Measurements from ENCODE around the gene EFCAB8. TPM values are rescaled to one million over a fixed set of nuclear protein-coding genes. Genes with fewer than 3 reads are reported as not detected.
"Not testable (repeated sequence)": the region's sequence is repeated elsewhere in the genome, so short reads cannot be mapped to it uniquely, and the experiment has no call there.

EFCAB8 gene
- total RNA-seq, 1 donor from 2014 or later = not detected

DNA sequence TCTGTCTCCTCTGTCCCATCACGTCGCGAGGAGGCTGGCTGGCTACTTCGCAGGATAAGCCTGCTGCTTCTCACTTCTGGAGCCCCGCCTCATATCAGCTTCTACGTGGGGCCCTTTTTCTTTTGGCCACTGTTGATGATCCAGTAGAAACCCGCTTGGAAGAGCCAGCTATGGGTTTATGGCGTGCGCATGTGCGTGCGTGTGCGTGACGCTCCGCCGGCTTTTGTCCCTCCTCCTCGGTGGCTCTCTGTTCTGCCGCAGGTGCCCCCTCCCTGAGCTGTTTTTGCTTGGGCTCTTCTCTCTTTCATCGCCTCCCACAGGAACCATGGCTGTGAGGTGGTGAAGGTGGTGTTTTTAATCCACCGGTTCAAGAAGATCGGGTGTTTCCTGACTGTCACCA lies 26.5 kb downstream of the EFCAB8 start:
- DNase-seq (ENCODE audit: extremely low read depth, low read depth, low spot score) = no peak

DNA sequence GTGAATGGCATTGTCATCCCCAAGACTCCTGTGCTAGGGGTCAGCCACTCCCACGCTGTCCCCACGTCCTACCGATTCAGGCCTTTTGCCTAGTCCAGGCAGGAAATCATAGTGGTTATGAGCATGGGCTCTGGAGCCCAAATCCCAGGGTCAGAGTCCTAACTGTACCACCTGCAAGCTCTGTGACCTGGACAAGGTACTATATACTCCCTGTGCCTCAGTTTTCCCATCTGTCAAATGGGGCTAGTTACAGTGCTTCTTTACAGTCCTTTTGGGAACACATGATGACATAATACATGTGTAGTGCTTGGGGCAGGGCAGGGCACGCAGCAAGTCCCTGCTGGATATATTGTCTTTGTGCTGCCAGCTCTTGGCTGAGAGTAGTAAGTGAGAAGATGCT lies 27.2 kb downstream of the EFCAB8 start:
- DNase-seq (ENCODE audit: extremely low read depth, low read depth, low spot score) = no peak

GRCh38 chr20:32886652-32887051 lies 27.9 kb downstream of the EFCAB8 start:
- no peak for DNase-seq (ENCODE audit: extremely low read depth, low read depth, low spot score)

- no peak for DNase-seq (ENCODE audit: extremely low read depth, low read depth, low spot score)
These were observed 28.8 kb downstream of the EFCAB8 start for GRCh38 chr20:32887492-32887891.

GRCh38 chr20:32888636-32889035 lies 29.9 kb downstream of the EFCAB8 start:
- no peak for DNase-seq (ENCODE audit: extremely low read depth, low read depth, low spot score)

DNA sequence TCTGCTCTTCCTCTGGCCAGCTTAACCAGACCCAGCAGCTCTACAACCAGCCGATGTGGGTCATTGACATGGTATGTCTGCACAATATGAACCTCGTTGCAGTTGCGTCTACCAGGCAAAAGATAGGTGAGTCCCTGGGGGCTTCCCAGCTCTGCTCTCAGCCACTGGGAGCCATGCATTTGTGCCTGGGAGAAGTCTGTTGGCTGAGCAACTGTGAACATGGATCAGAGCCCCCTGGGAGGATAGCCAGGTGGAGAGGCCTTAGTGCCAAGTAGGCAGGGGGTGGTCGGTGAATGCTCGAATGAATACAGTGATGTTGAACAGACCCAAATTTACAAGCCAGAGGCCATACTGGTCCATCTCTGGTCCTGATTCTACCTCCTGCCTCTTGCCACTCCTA lies 30.6 kb downstream of the EFCAB8 start:
- DNase-seq (ENCODE audit: extremely low read depth, low read depth, low spot score) = no peak

GRCh38 chr20:32891491-32891890 lies 32.8 kb downstream of the EFCAB8 start:
- no peak for DNase-seq (ENCODE audit: extremely low read depth, low read depth, low spot score)

GRCh38 chr20:32891926-32892660 lies 33.4 kb downstream of the EFCAB8 start:
- no peak for DNase-seq (ENCODE audit: extremely low read depth, low read depth, low spot score)

DNA sequence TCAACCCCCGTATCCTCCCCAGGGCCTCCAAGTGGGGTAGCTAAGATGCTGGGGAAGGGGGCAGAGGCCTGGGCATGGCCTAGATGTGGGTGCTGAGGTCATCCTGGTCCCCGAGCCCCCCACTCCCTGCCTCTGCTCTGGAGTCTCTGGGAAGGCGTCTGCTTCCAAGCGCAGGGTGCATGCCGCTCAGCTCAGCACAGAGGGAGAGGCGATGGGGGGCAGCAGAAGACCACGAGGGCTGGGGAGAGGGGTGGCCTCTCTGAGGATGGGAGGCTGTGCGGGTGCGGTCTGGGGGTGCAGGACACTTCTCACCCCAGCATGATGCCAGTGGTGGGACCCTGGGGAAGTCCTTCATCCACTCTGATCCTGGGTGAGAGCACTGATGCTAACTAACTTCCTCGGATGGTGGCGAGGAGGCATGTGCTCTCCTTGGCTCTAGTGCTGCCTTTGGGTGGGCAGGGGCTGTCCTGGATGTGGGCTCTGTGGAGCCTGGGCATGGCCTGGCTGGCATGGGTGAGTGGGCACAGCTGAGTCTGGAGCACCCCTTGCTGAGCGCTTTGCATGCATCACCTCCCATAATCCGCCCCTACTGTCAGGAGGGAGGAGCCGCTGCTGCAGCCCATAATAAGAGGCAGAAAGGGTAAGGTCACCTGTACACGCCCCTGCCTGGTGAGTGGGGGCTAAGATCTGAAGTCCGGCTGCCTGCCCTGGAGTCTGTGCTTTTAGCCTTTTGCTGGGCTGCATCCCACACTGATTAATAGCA lies 34.7 kb downstream of the EFCAB8 start:
- no peak for DNase-seq (ENCODE audit: extremely low read depth, low read depth, low spot score)

DNA sequence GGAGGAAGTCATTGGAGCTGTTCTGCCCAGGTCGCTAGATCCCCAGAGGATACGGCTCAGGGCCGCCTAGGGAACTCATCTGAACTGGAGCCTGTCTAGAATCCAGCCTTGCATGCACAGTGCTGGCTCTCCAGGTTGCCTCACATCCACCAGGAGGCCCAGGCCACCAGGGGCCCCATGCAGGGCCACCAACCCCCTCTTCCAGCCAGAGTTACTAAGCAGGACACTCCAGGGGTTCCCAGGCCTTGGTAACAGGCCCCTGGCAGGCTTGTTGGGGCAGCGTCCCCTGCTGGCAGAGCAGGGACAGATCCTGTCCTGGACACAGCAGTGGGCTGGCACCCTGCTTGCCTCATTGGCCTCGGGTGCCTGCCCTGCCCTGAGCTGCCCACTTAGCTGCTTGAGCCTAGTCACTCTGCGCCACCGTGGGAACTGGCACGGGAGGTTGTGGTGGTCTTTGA lies 35.3 kb downstream of the EFCAB8 start:
- no peak for DNase-seq (ENCODE audit: extremely low read depth, low read depth, low spot score)

- no peak for DNase-seq (ENCODE audit: extremely low read depth, low read depth, low spot score)
These were observed 36.1 kb downstream of the EFCAB8 start for GRCh38 chr20:32894711-32895355.

DNA sequence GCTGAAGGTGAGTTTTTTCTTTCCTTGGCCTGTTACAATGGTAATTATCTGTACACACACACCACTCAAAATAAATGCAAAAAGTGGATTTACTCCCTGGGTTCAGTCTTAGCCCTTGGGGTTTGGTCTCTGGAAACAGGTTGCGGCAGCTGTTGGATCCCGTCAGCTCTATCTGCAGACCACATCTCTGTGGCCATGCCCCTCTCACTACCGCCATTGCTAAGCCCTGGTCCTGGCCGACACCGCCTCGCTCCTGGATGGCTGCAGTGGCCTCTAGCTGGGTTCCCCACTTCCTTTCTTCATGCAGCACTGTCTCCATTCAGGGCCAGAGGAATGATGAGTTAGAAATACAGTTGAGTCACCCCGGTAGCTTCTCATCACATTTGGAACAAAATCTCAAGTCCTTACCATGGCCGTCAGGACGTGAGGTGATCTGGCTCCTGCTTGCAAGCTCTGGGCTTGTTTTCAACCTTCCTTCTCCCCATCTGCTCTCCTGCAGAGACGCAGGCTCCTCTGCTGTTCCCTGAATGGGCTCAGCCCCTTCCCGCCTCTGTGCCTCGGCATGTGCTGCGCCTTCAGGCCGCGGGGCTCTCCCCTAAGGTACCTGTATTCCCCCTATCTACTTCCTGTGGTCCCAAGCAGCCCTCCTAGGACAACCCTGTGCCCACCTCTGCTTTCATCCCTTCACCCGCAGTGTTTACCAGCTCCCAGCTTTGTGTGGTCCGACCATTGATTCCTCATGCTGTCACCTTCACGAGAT lies 38.0 kb downstream of the EFCAB8 start:
- no peak for DNase-seq (ENCODE audit: extremely low read depth, low read depth, low spot score)

- DNase-seq (ENCODE audit: extremely low read depth, low read depth, low spot score) = no peak
These were observed 40.0 kb downstream of the EFCAB8 start for GRCh38 chr20:32898729-32899128.

DNA sequence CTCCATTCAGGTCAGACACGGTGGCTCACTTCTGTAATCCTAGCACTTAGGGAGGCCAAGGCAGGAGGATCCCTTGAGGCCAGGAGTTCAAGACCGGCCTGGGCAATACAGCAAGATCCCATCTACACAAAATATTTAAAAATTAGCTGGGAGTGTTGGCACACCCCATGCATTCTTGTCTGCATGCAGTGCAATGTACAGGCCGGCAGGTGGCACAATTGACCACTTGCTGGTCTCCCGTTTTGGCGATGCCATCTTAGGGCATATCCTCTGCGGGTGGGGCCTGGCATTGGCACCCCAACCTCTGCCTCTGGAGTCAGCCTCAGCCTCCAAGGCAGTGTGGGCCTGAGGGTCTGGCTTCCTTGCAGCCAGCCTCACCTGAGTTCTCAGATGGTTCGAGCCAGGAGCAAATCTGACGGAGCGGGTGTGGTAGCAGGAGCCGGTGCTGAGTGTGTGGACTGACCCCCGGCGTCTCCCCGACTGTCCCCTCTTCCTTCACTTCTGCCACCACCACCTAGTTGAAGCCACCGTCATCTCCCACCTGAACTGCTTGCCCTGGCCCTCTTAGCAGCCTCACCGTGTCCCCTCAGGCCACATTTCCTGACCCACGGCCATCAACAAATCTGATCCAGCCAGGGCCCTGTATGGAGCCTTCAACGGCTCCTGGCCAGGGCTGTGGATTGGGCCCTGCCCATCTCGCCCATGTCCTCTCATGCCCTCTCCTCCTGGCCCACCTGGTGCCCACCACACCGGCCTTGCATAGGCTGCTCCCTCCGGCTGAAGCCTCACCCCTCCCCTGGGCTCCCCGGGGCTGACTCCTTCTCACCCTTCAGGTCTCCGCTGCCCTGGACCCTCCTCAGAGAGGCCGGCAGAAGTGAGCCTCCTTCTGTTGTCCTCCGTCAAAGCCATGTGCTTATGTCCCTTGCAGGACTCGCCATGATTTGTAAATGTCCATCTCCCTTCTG lies 44.0 kb downstream of the EFCAB8 start:
- no peak for DNase-seq (ENCODE audit: extremely low read depth, low read depth, low spot score)

DNA sequence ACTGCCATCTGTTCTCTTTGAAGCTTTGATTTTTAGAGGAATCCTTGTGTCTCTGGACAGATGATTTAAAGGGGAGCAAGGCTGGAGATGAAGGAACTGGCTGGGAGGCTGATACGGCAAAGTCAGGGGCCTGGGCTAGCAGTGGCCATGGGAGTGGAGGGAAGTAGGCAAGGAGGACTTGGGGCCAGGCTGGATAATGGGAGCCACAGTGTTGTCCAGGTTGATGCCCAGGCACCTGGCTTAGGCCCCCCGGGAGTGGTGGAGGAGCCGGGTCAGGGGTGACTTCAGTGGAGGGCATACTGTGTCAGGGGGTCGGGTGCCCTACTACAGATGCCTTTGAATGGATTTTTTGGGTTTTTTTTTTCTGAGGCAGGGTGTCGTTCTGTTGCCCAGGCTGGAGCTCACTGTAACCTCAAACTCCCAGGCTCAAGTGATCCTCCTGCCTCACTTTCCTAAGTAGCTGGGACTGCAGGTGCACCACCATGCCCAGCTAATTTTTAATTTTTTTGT lies 45.0 kb downstream of the EFCAB8 start:
- no peak for DNase-seq (ENCODE audit: extremely low read depth, low read depth, low spot score)

GRCh38 chr20:32904678-32905077 lies 46.0 kb downstream of the EFCAB8 start:
- DNase-seq (ENCODE audit: extremely low read depth, low read depth, low spot score) = not testable (repeated sequence)

- DNase-seq (ENCODE audit: extremely low read depth, low read depth, low spot score) = no peak
These were observed 47.5 kb downstream of the EFCAB8 start for GRCh38 chr20:32906200-32906599.

GRCh38 chr20:32906871-32907495 lies 48.3 kb downstream of the EFCAB8 start:
- no peak for DNase-seq (ENCODE audit: extremely low read depth, low read depth, low spot score)

DNA sequence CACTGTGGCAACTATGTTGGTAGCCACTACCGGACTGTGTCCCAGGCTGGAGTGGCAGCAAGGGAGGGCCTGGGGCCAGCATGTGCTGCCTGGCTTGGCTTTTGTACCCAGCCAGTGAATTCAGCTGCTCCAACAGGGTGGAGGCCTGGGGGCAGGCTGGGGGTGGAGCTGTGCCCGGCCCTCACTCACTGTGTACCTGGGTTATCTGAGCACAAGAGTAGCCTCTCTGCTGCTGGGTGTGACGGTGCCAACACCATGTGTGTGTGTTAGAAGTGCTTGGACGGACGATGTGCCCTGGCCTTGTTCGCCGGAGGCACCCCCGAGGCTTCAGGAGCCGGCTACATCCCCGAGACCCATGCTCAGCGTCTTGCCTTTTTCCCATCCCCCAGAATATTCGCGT lies 49.2 kb downstream of the EFCAB8 start:
- no peak for DNase-seq (ENCODE audit: extremely low read depth, low read depth, low spot score)
